ENCODE measurements around the gene DNAJC16.
A peak's percentile ranks its signal among the peaks of the same experiment; 100 is the strongest.
"Not testable (repeated sequence)": the region's sequence is repeated elsewhere in the genome, so short reads cannot be mapped to it uniquely, and the experiment has no call there.

DNAJC16 gene

GRCh38 chr1:15509586-15509985, 17.1 kb upstream of the DNAJC16 start:
- TF ChIP-seq, protein P1, sequence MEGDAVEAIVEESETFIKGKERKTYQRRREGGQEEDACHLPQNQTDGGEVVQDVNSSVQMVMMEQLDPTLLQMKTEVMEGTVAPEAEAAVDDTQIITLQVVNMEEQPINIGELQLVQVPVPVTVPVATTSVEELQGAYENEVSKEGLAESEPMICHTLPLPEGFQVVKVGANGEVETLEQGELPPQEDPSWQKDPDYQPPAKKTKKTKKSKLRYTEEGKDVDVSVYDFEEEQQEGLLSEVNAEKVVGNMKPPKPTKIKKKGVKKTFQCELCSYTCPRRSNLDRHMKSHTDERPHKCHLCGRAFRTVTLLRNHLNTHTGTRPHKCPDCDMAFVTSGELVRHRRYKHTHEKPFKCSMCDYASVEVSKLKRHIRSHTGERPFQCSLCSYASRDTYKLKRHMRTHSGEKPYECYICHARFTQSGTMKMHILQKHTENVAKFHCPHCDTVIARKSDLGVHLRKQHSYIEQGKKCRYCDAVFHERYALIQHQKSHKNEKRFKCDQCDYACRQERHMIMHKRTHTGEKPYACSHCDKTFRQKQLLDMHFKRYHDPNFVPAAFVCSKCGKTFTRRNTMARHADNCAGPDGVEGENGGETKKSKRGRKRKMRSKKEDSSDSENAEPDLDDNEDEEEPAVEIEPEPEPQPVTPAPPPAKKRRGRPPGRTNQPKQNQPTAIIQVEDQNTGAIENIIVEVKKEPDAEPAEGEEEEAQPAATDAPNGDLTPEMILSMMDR (IDR thresholded peaks at IDR 0.05; ENCODE audit: low read depth, low read length): no peak
- no peak overlapping the region for H3K4me3 ChIP-seq (replicated peaks in 1 of 2; ENCODE audit: low read depth in 2 of 2, low read length in 2 of 2)
- DNase-seq (ENCODE audit: low read depth in 2 of 2): no peak

DNA sequence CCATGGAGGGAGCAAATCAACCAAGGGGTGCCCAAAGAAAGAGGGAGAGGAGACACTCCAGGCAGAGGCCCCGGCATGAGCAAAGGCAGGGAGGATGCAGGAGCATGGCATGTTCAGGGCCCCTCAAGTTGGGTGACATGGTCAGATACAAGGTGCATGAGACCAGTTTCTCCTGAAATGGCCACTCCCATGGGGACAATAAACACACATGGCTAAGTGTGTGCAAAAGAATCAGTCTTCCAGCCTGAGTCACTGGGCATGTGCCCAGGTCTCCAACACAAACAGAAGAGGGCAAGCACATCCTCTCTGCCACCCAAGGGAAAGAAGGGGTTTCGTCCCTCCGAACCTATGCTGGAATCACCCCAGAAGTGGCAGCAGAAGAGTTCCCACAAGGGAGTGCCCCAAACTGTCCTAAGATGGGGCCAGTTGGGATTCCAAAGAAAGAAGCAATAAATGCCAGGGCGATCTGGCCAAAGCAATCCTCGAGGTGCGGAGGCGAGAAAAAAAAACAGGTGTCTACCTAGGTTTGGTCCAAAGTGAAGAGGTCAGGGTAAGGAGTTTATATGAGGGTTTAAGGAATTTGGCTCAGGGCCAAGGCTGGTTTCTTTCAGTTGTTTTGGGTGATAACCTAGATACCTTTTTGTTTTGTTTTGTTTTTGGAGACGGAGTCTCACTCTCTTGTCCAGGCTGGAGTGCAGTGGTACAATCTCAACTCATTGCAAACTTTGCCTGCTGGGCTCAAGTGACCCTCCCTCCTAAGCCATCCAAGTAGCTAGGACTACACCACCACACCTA, 15.8 kb upstream of the DNAJC16 start:
- TF ChIP-seq, protein P1 (IDR thresholded peaks at IDR 0.05; ENCODE audit: low read depth, low read length): no peak

GRCh38 chr1:15513192-15513591, 13.5 kb upstream of the DNAJC16 start:
- DNase-seq (ENCODE audit: low read depth in 2 of 2): no peak
- TF ChIP-seq, protein P1 (IDR thresholded peaks at IDR 0.05; ENCODE audit: low read depth, low read length): no peak
- H3K4me3 ChIP-seq (replicated peaks in 1 of 2; ENCODE audit: low read depth in 2 of 2, low read length in 2 of 2): no peak overlapping the region

More for the DNA sequence above, 15.8 kb upstream of the DNAJC16 start:
- no peak for DNase-seq (ENCODE audit: low read depth in 2 of 2)
- no peak overlapping the region for H3K4me3 ChIP-seq (replicated peaks in 1 of 2; ENCODE audit: low read depth in 2 of 2, low read length in 2 of 2)

DNA sequence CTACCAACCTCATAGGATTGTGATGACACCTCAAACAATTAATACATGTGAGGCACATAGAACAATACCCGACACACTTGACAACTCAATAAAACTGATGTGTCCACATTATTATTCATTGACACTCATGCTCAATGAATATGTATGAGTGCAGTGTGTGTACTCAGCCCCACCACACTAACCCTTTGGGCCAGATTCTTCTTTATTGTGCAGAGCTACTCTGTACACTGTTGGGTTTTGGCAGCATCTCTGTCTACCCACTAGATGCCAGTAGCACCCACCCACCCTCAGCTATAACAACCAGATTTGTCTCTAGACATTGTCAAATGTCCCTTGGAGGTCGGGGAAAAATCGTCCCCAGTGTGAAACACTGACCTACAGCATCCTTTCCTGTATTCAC, 12.7 kb upstream of the DNAJC16 start:
- H3K4me3 ChIP-seq (replicated peaks in 1 of 2; ENCODE audit: low read depth in 2 of 2, low read length in 2 of 2): no peak overlapping the region
- TF ChIP-seq, protein P1 (IDR thresholded peaks at IDR 0.05; ENCODE audit: low read depth, low read length): no peak
- DNase-seq (ENCODE audit: low read depth in 2 of 2): no peak

GRCh38 chr1:15514557-15514956, 12.1 kb upstream of the DNAJC16 start:
- DNase-seq (ENCODE audit: low read depth in 2 of 2); H3K4me3 ChIP-seq (replicated peaks in 1 of 2; ENCODE audit: low read depth in 2 of 2, low read length in 2 of 2): not testable (repeated sequence)

DNA sequence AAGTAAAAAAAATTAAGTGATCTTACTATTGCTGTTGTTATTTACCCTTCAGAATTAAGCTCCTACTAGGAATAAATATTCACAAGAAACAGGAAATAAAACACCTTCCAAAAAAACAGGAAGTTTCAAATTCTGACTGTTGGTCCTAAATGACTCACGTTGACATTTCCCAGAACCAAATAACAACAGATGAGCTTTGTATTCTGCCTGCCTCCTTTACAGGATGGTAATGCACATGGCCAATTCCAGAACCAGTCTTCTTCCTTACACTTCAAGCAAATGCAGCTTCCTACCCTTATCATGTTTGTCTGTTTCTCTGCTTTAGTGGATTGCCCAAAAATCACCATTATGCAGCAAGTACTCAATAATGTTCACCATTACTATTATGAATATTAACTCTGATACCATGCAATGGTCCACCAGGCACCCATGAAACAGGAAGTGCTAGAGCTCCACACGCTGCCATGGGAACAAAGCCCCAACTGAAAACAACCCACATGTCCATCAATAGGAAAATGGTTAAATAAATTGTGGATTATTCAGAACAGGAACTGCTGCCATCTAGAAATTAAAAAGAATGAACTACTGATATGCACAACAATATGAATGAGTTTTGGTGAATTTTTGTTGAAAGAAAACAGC, 11.5 kb upstream of the DNAJC16 start:
- TF ChIP-seq, protein P1 (IDR thresholded peaks at IDR 0.05; ENCODE audit: low read depth, low read length): no peak
- DNase-seq (ENCODE audit: low read depth in 2 of 2): peak; percentile 14 to 54
- H3K4me3 ChIP-seq (replicated peaks in 1 of 2; ENCODE audit: low read depth in 2 of 2, low read length in 2 of 2): no peak overlapping the region

DNA sequence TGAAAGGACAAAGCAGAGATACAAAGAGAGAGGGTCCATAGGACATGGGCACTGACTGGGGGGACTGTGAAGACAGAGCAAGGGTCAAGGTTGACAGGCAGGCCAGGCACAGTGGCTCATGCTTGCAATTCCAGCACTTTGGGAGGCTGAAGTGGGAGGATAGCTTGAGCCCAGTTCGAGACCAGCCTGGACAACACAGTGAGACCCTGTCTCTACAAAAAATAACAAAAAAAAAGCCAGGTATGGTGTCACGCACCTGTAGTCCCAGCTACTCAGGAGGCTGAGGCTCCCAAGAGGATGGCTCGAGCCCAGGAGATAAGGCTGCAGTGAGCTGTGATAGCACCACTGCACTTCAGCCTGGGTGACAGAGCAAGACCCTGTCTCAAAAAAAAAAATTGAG, 7.0 kb upstream of the DNAJC16 start:
- no peak overlapping the region for H3K4me3 ChIP-seq (replicated peaks in 1 of 2; ENCODE audit: low read depth in 2 of 2, low read length in 2 of 2)
- TF ChIP-seq, protein P1 (IDR thresholded peaks at IDR 0.05; ENCODE audit: low read depth, low read length): no peak
- DNase-seq (ENCODE audit: low read depth in 2 of 2): no peak

- H3K4me3 ChIP-seq (replicated peaks in 1 of 2; ENCODE audit: low read depth in 2 of 2, low read length in 2 of 2); DNase-seq (ENCODE audit: low read depth in 2 of 2): not testable (repeated sequence)
Measured at GRCh38 chr1:15521206-15521906, 5.3 kb upstream of the DNAJC16 start.
